Middle frontal gyrus (tissue), 1 donor: ENCODE data around the gene USH2A.

Experiments
- DNase-seq: peaks from one replicate; pipeline ENCODE4 v3.0.0-alpha.2; 2015; ENCODE audit warnings: low spot score; ENCODE audit errors: extremely low spot score

The USH2A gene

DNA sequence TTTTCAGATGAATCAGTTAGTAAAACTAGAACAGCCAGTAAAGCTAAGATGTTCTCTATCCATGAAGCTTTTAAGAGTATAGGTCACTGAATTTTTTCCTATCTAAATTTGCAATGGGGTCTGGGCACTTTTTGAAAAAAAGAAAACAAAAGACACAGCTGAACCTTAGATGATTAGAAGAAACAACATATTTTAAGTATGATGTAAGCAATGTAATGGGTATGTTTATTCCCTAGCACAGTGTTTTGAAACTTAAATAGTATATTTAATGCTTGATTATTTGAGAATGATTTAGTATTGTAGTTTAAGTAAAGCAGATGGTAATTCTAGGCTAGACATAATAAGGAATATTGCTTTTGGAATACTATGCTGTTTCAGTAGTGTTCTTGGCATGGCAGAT is 819.9 kb downstream of the USH2A start:
- DNase-seq: no peak

DNA sequence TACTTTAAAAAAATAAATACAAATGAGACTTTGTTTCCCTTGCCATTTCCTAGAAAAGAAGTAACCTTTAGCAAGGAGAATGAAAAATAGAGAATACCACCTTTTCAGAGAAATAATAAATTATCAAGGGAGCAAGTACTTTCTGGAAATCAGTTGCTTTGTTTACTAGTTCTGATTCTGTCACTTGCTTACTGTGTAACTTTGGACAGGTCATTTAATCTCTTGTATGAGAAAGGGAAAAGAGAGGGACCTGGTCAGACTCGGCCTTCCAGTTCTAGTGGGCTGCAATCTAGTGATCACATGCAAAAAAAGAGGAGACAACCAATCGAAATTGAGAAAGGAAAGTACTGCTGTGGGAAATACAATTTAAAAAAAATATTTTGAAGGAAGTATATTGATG is 822.0 kb downstream of the USH2A start:
- no peak for DNase-seq

DNA sequence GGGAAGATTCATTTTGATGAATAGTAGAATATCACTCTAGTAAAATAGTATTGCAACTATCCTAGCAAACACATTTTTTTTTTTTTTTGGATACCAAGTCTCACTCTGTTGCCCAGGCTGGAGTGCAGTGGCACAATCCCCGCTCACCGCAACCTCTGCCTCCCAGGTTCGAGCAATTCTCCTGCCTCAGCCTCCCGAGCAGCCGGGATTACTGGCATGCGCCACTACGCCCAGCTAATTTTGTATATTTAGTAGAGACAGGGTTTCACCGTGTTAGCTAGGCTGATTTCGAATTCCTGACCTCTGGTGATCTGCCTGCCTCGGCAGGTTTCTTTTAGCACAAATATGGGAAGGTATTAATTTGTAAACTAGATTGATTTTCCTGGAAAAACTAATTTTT is 822.4 kb downstream of the USH2A start:
- no peak for DNase-seq

DNA sequence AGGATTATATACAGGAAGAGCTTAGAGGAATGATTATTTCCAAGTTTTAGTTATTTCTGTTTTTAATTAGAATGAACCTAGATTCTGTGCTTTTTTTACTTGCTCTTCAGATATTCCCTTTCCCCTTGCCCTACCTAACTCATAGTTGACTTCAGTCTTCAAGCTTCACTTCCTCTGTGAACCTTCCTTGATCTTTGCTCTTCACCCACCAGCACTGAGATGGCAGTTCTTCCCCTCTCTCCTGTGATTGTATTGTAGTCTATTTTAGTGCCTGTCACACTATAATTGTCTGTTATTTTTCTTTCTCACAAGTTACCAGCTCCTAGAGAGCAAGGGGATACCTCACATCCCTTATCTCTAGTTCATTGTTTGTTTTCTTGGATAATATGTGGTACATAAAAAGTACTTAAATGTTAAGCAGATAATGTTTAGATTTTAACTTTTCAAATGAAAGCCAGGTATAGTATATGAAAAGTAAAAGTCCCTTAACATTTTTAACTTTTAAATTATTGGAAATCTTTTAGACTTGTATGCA is 822.9 kb downstream of the USH2A start:
- no peak for DNase-seq

DNA sequence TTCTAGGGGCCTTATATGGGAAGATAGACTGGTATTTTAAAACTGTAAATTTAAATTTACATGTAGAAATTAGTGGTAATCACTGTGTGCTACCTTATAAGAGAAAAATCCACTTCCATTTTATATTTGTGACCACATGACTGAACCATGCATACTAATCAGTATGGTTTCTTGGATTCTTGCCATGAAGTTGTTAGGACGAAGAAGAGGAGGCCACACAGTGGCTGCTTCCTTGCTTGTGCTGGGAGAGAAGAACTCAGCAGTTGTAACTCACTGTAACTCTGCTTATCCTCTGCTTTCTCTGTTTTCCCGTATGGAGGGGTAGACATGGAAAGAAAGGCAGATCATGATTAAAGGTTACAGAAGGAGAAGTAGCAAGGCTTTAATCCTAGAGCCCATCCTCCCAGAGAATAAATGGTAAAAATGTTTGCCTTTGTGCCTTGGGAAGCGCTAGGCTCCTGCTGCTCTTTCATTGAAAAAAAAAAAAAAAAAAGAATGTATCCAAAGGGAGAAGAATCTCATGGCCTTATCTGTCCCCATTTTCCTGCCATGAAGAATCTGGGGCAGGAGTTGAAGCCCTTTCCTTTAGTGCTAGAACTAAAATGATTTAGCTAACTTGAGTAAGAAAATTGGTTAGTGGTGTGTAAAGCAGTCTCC is 823.7 kb downstream of the USH2A start:
- no peak for DNase-seq

DNA sequence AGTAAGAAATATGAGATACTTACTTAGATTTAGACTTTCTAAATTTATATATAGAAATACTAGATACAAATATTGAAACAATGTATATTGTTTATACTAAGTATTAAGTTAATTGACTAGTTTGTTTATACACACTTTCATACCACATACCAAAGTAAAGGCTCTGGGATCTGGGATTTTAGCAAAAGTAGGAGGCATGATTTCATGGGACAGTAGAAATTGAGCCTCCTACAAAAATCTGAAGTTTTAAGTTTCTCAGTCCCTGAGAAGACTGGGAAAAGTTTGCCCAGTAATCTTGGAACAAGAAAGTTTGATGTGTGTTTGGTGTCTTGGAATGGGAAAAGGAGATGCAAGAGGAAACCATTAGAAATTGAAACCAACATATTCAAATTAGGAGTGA is 825.3 kb downstream of the USH2A start:
- DNase-seq: no peak

DNA sequence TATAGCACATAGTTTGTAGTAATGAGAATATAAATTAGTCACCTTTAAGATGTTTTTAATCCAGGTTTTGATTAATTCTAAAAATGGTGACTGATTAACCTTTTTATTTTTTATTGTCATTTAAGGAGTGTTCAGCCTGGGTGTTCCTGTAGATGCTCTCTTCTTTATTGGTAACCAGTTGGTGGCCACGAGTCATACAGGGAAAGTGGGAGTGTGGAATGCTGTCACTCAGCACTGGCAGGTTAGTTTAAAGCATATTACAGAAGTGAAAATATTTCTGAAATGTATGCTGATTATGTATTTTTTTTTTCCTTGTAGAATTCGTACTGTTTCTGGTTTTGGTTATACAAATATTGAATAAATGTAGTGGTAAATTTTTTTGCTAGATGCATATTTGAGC is 828.0 kb downstream of the USH2A start:
- no peak for DNase-seq

DNA sequence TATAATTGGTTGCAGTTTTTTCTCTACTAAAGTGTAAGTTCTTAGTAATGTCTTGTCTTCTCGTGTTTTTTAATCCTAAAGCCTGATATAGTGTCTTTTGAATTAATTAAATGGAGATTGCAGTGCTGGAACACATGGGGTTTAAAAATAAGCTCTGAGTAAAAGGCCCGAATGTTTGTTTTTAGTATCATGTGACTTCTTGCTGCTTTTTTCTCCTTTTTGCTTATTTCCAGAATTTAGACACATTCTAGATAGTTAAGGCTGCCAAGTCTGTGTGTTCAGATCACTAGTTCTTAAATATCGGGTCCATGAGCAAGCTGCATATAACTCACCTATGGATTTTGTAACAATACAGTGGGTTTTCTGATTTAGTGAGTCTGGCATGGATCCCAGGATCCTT is 828.6 kb downstream of the USH2A start:
- no peak for DNase-seq

DNA sequence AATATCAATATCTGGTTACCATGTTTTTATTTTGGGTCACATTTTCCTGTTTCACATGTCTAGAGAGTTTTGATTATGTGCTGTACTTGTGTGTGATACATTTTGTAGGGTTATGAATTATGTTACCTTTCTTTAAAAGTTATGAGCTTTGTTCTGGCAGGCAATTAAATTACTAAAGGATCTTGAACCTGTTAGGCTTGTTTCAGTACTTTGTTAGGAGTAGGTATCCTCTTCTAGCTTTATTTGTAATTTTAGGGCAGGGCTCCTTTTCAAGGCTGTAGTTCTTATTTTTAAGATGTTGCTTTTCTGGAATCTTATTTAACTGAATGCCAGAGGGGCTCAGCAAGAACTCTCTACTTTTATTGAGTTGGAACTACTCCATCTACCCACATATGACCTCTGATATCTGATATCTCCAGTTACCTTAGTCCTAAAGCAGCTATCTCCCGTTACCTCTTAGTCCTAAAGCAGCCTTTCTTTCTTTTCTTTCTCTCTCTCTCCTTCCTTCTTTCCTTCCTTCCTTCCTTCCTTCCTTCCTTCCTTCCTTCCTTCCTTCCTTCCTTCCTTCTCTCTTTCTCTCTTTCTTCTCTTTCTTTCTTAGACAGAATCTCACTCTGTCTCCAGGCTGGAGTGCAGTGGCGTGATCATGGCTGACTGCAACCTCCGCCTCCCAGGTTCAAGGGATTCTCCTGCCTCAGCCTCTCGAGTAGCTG is 832.3 kb downstream of the USH2A start:
- DNase-seq: no peak

DNA sequence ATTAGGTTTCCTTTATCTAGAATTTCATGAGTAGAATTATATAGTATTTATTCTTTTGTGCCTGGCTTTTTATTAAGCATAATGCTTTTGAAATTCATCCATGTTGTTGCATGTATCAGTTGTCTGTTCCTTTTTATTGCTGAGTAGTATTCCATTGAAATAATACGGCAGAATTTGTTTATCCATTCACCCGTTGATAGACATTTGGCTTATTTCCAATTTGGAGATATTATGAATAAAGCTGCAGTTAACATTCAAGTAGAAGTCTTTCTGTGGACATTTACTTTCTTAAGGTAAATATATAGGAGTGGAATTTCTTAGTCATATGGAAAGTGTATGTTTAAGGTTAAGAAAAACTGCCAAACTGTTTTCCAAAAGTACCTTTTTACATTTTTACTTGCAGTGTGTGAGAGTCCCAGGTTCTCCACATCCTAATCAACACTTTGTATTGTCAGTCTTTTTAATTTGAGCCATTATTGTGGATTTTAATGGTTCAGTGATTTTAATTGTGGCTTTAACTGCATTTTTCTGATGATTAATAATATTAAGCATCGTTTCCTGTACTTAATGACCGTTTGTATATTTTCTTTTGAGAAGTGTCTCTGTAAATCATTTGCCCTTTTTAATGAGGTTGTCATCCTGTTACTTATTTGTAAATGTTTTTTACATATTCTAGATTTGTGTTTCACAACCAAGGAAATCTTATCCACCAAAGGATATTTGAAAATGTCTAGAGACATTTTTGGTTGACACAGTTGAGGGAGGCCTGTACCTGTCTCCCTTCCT is 833.4 kb downstream of the USH2A start:
- no peak for DNase-seq

DNA sequence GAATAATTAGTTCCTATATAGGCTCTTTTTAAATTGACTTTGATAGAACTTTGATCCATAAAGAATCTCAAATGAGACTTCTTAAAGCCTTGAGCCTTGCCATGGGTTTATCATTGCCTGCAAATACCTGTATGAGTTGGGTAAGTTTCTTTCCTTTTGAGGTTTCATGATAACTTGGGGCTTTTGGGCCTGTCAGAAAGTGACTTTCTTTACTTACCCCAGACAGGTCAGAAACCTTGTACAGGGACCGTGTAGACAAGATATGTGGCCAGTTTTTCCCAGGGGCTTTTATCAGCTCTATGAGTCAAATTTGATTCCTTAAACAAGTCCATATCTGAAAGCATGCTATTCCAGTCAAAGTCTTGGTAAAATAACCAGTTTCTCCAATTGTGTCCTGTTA is 838.9 kb downstream of the USH2A start:
- DNase-seq: no peak

DNA sequence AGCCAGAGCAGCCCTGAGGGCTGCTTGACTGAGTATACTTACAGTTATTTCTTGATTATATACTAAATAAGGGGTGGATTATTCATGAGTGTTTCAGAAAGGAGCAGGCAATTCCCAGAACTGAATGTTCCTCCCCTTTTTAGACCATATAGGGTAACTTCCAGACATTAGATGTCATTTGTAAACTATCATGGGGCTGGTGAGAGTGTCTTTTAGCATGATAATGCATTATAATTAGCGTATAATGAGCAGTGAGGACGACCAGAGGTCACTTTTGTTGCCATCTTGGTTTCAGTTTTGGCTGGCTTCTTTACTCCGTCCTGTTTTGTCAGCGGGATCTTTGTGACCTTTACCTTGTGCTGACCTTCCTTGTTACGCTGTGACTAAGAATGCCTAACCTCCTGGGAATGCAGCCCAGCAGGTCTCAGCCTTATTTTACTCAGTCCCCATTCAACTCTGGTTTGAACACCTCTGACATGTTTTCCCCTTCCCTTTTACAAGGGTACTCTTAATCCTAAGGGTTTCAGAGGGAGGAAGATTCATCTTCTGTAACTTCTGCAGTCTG is 840.0 kb downstream of the USH2A start:
- DNase-seq: no peak

DNA sequence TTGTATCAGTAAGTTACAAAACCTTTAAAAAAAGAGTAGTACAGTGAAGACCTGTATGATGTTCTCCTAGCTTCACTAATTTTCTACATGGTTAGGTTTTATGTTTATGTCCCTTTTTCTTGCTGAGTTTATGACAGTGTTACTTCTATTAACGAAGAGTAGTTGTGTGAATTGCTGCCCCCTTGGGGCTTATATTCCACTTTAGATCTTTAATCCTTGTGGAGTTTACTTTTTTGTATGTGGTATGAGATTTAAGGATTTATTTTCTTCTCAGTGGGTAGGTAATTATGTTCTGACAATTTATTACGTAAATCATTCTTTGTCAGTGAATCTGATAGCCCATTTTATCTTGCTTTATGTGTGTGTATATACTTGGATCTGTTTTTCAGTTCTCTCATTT is 841.4 kb downstream of the USH2A start:
- no peak for DNase-seq
